ENCODE measurements around the gene RFX5. TPM values are rescaled to one million over a fixed set of nuclear protein-coding genes. Genes with fewer than 3 reads are reported as not detected.
A peak's percentile ranks its signal among the peaks of the same experiment; 100 is the strongest.

RFX5 gene
- total and polyA plus RNA-seq, 2 of the 13 experiments (the other 11 are each of a cell fraction or from before 2014, with no cell fraction given), result 17.9 to 36.2 TPM

GRCh38 chr1:151372058-151372934 is 25.2 kb upstream of the RFX5 start, which contains the start of gene SELENBP1 (continued):
- peak; percentile 61 for TF ChIP-seq PHF8 (CRISPR knock-in tag; IDR thresholded peaks at IDR 0.05)
- peak; percentile 77; the same call in 1 of the 2 replicates for TF ChIP-seq MYC (CRISPR knock-in tag; IDR thresholded peaks at IDR 0.05; ENCODE audit: borderline replicate concordance)
- peak; percentile 26 for TF ChIP-seq TBX2 (CRISPR knock-in tag; IDR thresholded peaks at IDR 0.05; ENCODE audit: borderline replicate concordance)
- no peak for TF ChIP-seq ZBTB21 (CRISPR knock-in tag; IDR thresholded peaks at IDR 0.05)
- no peak for TF ChIP-seq MXD4 (CRISPR knock-in tag; IDR thresholded peaks at IDR 0.05)
- no peak for TF ChIP-seq NFYC (CRISPR knock-in tag; IDR thresholded peaks at IDR 0.05)
- TF ChIP-seq POLR2G (IDR thresholded peaks at IDR 0.05; ENCODE audit: low read depth, low read length), result peak; percentile 93
- TF ChIP-seq ZNF737 (CRISPR knock-in tag; IDR thresholded peaks at IDR 0.05; ENCODE audit: borderline replicate concordance), result no peak
- TF ChIP-seq ARID5B (CRISPR knock-in tag; IDR thresholded peaks at IDR 0.05), result peak; percentile 44; the same call in 1 of the 2 replicates
- peak; percentile 70; the same call in 1 of the 2 replicates for TF ChIP-seq PITX1 (CRISPR knock-in tag; IDR thresholded peaks at IDR 0.05)
- TF ChIP-seq SP140L (CRISPR knock-in tag; IDR thresholded peaks at IDR 0.05; ENCODE audit: borderline replicate concordance), result no peak
- no peak for TF ChIP-seq FOXK1 (CRISPR knock-in tag; IDR thresholded peaks at IDR 0.05; ENCODE audit: borderline replicate concordance, low read depth)
- no peak for TF ChIP-seq ZNF850 (CRISPR knock-in tag; conservative IDR thresholded peaks at IDR 0.05)
- 0 out of 2 replicates have a peak, but pooled peaks have one; percentile 36 for TF ChIP-seq ARNTL (CRISPR knock-in tag; IDR thresholded peaks at IDR 0.05)
- 0 out of 2 replicates have a peak, but pooled peaks have one; percentile 9 for TF ChIP-seq ZNF333 (CRISPR knock-in tag; IDR thresholded peaks at IDR 0.05; ENCODE audit: borderline replicate concordance)
- no peak for TF ChIP-seq RFX5 (IDR thresholded peaks at IDR 0.05; ENCODE audit: low read depth, low read length)
- peak; percentile 67 for TF ChIP-seq HNF4A (CRISPR knock-in tag; IDR thresholded peaks at IDR 0.05)
- TF ChIP-seq PHB2 (IDR thresholded peaks at IDR 0.05; ENCODE audit: partially characterized antibody), result no peak
- no peak for TF ChIP-seq ZNF362 (CRISPR knock-in tag; IDR thresholded peaks at IDR 0.05; ENCODE audit: borderline replicate concordance)
- no peak for TF ChIP-seq ATM (IDR thresholded peaks at IDR 0.05; ENCODE audit: borderline replicate concordance)
- TF ChIP-seq NCOA5 (CRISPR knock-in tag; IDR thresholded peaks at IDR 0.05), result no peak
- TF ChIP-seq NCOR1 (IDR thresholded peaks at IDR 0.05; ENCODE audit: borderline replicate concordance, low read length), result peak; percentile 25; the same call in 1 of the 2 replicates
- TF ChIP-seq BRD4 (CRISPR knock-in tag; IDR thresholded peaks at IDR 0.05), result peak; percentile 59; the same call in 1 of the 2 replicates
- no peak for TF ChIP-seq ZNF441 (CRISPR knock-in tag; IDR thresholded peaks at IDR 0.05; ENCODE audit: borderline replicate concordance)

Measured in HepG2 (cell line).